PC-3 (cell line): ENCODE results near the gene ENDOG. TPM values are rescaled to one million over a fixed set of nuclear protein-coding genes. Genes with fewer than 3 reads are reported as not detected.

Experiments used
- ATAC-seq: fragments of 200-7000 bp; cut with Tn5 transposase; 2 replicates; pipeline ENCODE4 v1.9.1; 2020; ENCODE audit warnings: mild to moderate bottlenecking, moderate library complexity
- BruUV-seq: library from RNA; stranded (reverse); fragments of 400-500 nt; replicated peaks from 2 replicates; lab custom pipeline; 2021; lab: Mats Ljungman, UMichigan
- CTCF ChIA-PET: fragments of 300-600 bp; sonication (Branson Sonifier 250); formaldehyde crosslinking; loops from one replicate; lab custom pipeline; 2022; ENCODE audit warnings: antibody characterized with exemption; lab: Charles Lee
- POLR2A ChIA-PET: fragments of 300-600 bp; sonication (Branson Sonifier 250); formaldehyde crosslinking; loops from one replicate; lab custom pipeline; 2022; ENCODE audit warnings: antibody characterized with exemption; ENCODE audit not compliant: unreplicated experiment; lab: Charles Lee
- DNase-seq: peaks from one replicate; pipeline ENCODE4 v3.0.0-alpha.2; 2015
- H2AFZ ChIP-seq: fragments of 300-600 bp; sonication (generic); 2 replicates; pipeline ENCODE4 v1.6.0; 2016; ENCODE audit warnings: antibody characterized with exemption, low read length
- H3F3A ChIP-seq: fragments of 300-600 bp; sonication (generic); one replicate; pipeline ENCODE4 v1.6.0; 2017; ENCODE audit warnings: antibody characterized with exemption, low read length, control low read depth, mild to moderate bottlenecking; ENCODE audit not compliant: unreplicated experiment
- H3K27ac ChIP-seq: fragments of 300-600 bp; sonication (generic); 2 replicates; pipeline ENCODE4 v1.5.1; 2016; ENCODE audit warnings: mild to moderate bottlenecking, low read length
- H3K27me3 ChIP-seq: fragments of 300-600 bp; sonication (generic); 2 replicates; pipeline ENCODE4 v1.6.1; 2016; ENCODE audit warnings: low read length, mixed read lengths
- H3K36me3 ChIP-seq: fragments of 300-600 bp; sonication (generic); 2 replicates; pipeline ENCODE4 v1.6.1; 2016; ENCODE audit warnings: low read depth, mixed run types, low read length, mixed read lengths
- H3K4me1 ChIP-seq: fragments of 300-600 bp; sonication (generic); 2 replicates; pipeline ENCODE4 v1.5.1; 2016; ENCODE audit warnings: low read length; ENCODE audit not compliant: insufficient read depth
- H3K4me2 ChIP-seq: fragments of 300-600 bp; sonication (generic); 2 replicates; pipeline ENCODE4 v1.6.0; 2016; ENCODE audit warnings: low read length
- H3K4me3 ChIP-seq: fragments of 300-600 bp; sonication (generic); 2 replicates; pipeline ENCODE4 v1.5.1; 2016; ENCODE audit warnings: mild to moderate bottlenecking, low read length, mixed read lengths
- H3K79me2 ChIP-seq: fragments of 300-600 bp; sonication (generic); 2 replicates; pipeline ENCODE4 v1.6.1; 2017; ENCODE audit warnings: low read length, mixed read lengths
- H3K9ac ChIP-seq: fragments of 300-600 bp; sonication (generic); 2 replicates; pipeline ENCODE4 v1.6.0; 2016; ENCODE audit warnings: mild to moderate bottlenecking, low read length
- H3K9me2 ChIP-seq: fragments of 300-600 bp; sonication (generic); replicated peaks from 2 replicates; pipeline ENCODE4 v1.6.1; 2016; ENCODE audit warnings: mixed run types, low read length, mixed read lengths
- H3K9me3 ChIP-seq: fragments of 300-600 bp; sonication (generic); 2 replicates; pipeline ENCODE4 v1.6.1; 2016; ENCODE audit warnings: low read length, mixed read lengths
- H4K20me1 ChIP-seq: fragments of 300-600 bp; sonication (generic); 2 replicates; pipeline ENCODE4 v1.6.1; 2016; ENCODE audit warnings: low read length, mixed read lengths
- EZH2 ChIP-seq: fragments of 300-600 bp; sonication (generic); IDR thresholded peaks from one replicate; pipeline ENCODE4 v1.6.1; 2017; ENCODE audit warnings: antibody characterized with exemption, mild to moderate bottlenecking, low read length; ENCODE audit not compliant: unreplicated experiment
- EZH2phosphoT487 ChIP-seq: fragments of 300-600 bp; sonication (generic); IDR thresholded peaks from 2 replicates; pipeline ENCODE4 v1.6.1; 2018; ENCODE audit warnings: mild to moderate bottlenecking, antibody characterized with exemption, low read length, borderline replicate concordance
- intact Hi-C: fragments of 100-400 bp; cut with micrococcal nuclease; formaldehyde crosslinking; loops from 2 replicates; pipeline ENCODE4 v1.9.0; 2023
- total RNA-seq: library from RNA; depleted of rRNA; stranded (reverse); fragments of >200 nt; gene quantifications from 2 replicates; pipeline ENCODE4 v1.2.3, GENCODE V29; 2014
- TF ChIP-seq, protein P1 (sequence below): fragments of 300-600 bp; sonication (generic); conservative IDR thresholded peaks from 2 replicates; pipeline ENCODE4 v1.5.1; 2017; ENCODE audit warnings: antibody characterized with exemption, low read depth, mild to moderate bottlenecking, low read length

ENDOG gene
- total RNA-seq, 1 experiment from 2014 or later = 37.0 TPM

DNA sequence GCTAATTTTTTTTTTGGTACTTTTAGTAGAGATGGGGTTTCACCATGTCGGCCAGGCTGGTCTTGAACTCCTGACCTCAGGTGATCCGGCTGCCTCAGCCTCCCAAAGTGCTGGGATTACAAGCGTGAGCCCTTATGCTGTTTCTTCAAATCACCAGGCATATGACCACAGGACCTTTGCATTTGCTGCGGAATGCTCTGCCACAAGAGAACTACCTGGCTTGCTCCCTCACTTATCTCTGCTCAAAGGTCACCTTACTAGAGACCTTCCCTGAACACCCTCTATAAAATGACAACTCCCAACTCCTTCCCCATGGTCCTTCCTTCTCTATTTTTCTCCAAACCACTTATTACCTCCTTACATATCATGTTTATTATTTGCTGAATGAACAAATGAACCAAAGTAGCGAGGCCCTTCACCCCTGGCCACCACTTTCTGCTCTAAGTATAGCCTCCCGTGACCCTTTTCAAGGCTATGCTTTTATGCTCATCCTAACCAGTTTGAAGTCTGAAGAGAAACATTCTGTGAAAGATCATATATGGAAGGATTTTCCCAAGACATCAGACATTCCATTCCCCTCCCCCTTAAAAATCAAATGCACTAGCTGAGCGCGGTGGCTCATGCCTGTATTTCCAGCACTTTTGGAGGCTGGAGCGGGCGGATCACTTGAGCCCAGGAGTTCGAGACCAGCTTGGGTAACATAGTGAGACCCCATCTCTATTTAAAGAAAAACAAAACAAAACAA is 47.8 kb upstream of the ENDOG start:
- Histone ChIP-seq H3K9ac (peak overlapping the region; percentile 71; the same call in 1 of the 2 replicates), H3K4me3 (peak overlapping the region; percentile 87), H3K4me2 (peak overlapping the region; percentile 96), H3K27me3 (no peaks in the 10 kb centered on the region), H3K36me3 (no peaks in the 10 kb centered on the region), H2AFZ (peak overlapping the region; percentile 70; the same call in 1 of the 2 replicates), H3K79me2 (peaks cover 13% of the 10 kb centered on the region), H3K4me1 (peaks cover 5% of the 10 kb centered on the region; the same call in 1 of the 2 replicates), H3F3A (no peaks in the 10 kb centered on the region), H3K9me2 (no peaks in the 10 kb centered on the region), H4K20me1 (no peaks in the 10 kb centered on the region), H3K9me3 (no peaks in the 10 kb centered on the region), H3K27ac (no peak overlapping the region)
- TSS peak; percentile 51 for BruUV-seq
- TF ChIP-seq, protein P1, sequence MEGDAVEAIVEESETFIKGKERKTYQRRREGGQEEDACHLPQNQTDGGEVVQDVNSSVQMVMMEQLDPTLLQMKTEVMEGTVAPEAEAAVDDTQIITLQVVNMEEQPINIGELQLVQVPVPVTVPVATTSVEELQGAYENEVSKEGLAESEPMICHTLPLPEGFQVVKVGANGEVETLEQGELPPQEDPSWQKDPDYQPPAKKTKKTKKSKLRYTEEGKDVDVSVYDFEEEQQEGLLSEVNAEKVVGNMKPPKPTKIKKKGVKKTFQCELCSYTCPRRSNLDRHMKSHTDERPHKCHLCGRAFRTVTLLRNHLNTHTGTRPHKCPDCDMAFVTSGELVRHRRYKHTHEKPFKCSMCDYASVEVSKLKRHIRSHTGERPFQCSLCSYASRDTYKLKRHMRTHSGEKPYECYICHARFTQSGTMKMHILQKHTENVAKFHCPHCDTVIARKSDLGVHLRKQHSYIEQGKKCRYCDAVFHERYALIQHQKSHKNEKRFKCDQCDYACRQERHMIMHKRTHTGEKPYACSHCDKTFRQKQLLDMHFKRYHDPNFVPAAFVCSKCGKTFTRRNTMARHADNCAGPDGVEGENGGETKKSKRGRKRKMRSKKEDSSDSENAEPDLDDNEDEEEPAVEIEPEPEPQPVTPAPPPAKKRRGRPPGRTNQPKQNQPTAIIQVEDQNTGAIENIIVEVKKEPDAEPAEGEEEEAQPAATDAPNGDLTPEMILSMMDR = no peak
- no peak for TF ChIP-seq EZH2
- ChIA-PET CTCF (no interaction called here), POLR2A (no interaction called here)
- intact Hi-C loops = no loop called here
- DNase-seq (no peak), ATAC-seq (no peak)

DNA sequence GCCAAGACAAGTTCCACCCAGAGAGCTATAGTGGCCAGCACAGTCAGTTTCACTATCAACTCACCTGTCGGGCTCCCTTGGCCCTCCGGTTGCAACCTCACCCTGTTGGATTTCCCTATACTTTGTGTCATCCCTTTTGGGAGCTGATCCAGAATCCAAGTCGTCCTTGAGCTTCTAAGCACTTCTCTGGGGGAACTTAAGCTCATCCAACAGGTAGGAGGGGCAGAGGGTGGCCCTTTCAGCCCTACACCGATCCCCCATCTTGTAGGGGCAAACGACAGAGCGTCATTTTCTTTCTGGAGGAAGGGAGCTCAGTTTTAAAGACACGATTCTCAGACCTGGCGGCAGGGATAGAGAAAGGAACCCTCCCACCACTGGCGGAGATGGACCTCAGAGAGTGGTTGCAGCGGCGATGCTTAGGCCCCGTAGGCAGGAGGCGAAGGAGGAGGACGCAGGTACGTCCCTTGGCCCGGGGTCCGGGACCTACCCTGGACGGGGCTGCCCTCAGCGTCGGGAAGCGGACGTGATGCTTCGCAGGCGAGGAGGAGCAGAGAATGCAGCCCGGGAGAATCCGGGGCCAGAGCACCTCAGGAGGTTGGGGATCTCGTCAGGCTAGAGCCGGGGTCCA is 47.1 kb upstream of the ENDOG start:
- H3K27me3 ChIP-seq = no peaks in the 10 kb centered on the region
- CTCF ChIA-PET = no interaction called here

More for the DNA sequence above, 47.1 kb upstream of the ENDOG start:
- ATAC-seq (peak; percentile 41), DNase-seq (peak; percentile 22)
- Histone ChIP-seq H2AFZ (peak overlapping the region; percentile 70), H4K20me1 (no peaks in the 10 kb centered on the region), H3K4me3 (peak overlapping the region; percentile 87), H3K4me2 (peak overlapping the region; percentile 96), H3K79me2 (peaks cover 13% of the 10 kb centered on the region), H3K9me2 (no peaks in the 10 kb centered on the region), H3K36me3 (no peaks in the 10 kb centered on the region), H3K9ac (peak overlapping the region; percentile 71), H3K27ac (peak overlapping the region; percentile 25), H3K9me3 (no peaks in the 10 kb centered on the region), H3K4me1 (peaks cover 5% of the 10 kb centered on the region; the same call in 1 of the 2 replicates), H3F3A (no peaks in the 10 kb centered on the region)
- intact Hi-C loops = no loop called here
- BruUV-seq = no TSS peak
- no peak for TF ChIP-seq EZH2phosphoT487
- TF ChIP-seq, protein P1 = no peak
- no peak for TF ChIP-seq EZH2
- POLR2A ChIA-PET = interaction anchor here (0.7 kb wide), 1 partner anchor 48 kb away, joined by 3 read pairs; no protein-coding TSS in a partner anchor
